PC-3 (cell line): ENCODE measurements around the gene STAT6.

ENCODE experiments used
- EZH2 ChIP-seq: fragments of 300-600 bp; sonication (generic); IDR thresholded peaks from one replicate; pipeline ENCODE4 v1.6.1; 2017; ENCODE audit warnings: antibody characterized with exemption, mild to moderate bottlenecking, low read length; ENCODE audit not compliant: unreplicated experiment
- EZH2phosphoT487 ChIP-seq: fragments of 300-600 bp; sonication (generic); IDR thresholded peaks from 2 replicates; pipeline ENCODE4 v1.6.1; 2018; ENCODE audit warnings: mild to moderate bottlenecking, antibody characterized with exemption, low read length, borderline replicate concordance
- TF ChIP-seq, protein P1 (sequence below): fragments of 300-600 bp; sonication (generic); conservative IDR thresholded peaks from 2 replicates; pipeline ENCODE4 v1.5.1; 2017; ENCODE audit warnings: antibody characterized with exemption, low read depth, mild to moderate bottlenecking, low read length

DNA sequence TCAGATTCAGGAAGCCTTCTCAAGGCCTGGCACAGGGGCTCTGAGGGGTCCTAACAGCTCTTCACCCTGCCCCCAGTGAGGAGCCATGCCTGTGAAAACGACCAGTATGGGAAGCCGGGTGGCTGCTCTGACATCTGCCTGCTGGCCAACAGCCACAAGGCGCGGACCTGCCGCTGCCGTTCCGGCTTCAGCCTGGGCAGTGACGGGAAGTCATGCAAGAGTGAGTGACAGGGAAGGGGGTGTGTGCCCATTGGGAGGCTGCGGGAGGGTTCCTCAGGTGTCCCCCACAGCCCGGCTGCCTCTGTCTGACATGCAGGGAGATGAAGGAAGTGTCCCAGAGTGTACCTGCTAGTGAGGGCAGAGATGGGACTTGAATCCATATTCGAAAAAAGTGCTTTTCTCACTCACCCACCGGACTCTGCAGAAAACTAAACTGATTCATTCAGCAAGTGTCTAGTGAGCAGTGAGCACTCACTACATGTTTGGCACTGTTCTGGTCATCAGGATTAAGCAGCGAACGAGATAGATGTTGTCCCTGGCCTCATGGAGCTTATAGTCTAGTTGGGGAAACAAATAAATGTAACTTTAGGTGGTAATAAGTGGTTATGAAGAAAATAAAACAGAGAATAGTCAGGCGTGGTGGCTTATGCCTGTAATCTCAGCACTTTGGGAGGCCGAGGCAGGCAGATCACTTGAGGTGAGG, 45.7 kb upstream of the STAT6 start:
- TF ChIP-seq, protein P1, sequence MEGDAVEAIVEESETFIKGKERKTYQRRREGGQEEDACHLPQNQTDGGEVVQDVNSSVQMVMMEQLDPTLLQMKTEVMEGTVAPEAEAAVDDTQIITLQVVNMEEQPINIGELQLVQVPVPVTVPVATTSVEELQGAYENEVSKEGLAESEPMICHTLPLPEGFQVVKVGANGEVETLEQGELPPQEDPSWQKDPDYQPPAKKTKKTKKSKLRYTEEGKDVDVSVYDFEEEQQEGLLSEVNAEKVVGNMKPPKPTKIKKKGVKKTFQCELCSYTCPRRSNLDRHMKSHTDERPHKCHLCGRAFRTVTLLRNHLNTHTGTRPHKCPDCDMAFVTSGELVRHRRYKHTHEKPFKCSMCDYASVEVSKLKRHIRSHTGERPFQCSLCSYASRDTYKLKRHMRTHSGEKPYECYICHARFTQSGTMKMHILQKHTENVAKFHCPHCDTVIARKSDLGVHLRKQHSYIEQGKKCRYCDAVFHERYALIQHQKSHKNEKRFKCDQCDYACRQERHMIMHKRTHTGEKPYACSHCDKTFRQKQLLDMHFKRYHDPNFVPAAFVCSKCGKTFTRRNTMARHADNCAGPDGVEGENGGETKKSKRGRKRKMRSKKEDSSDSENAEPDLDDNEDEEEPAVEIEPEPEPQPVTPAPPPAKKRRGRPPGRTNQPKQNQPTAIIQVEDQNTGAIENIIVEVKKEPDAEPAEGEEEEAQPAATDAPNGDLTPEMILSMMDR: no peak
- no peak for TF ChIP-seq EZH2
- TF ChIP-seq EZH2phosphoT487: no peak
